Thoracic aorta (tissue), 2 donors: ENCODE measurements around the gene NFXL1. TPM values are rescaled to one million over a fixed set of nuclear protein-coding genes. Genes with fewer than 3 reads are reported as not detected.

Experiments
- ATAC-seq: fragments of 150-250 bp; one replicate; pipeline ENCODE4 v1.8.0; 2017; ENCODE audit warnings: low read depth; ENCODE audit not compliant: insufficient number of reproducible peaks, low FRiP score
- DNase-seq: peaks from one replicate; pipeline ENCODE4 v3.0.0-alpha.2; 2020; ENCODE audit warnings: low spot score
- H3K27ac ChIP-seq, 2 donors: fragments of 200-600 bp; sonication (generic); 1 replicate in 1 of 2; 2 replicates in 1 of 2; pipeline ENCODE4 v1.5.1; 2016; ENCODE audit warnings: mild to moderate bottlenecking in 2 of 2, moderate library complexity in 2 of 2
- H3K27me3 ChIP-seq: fragments of 200-600 bp; sonication (generic); replicated peaks from 2 replicates; pipeline ENCODE4 v1.6.0; 2016; ENCODE audit warnings: mild to moderate bottlenecking; ENCODE audit not compliant: insufficient read depth
- H3K36me3 ChIP-seq: fragments of 200-600 bp; sonication (generic); one replicate; pipeline ENCODE4 v1.5.1; 2016
- H3K4me1 ChIP-seq, 2 donors: fragments of 200-600 bp; sonication (generic); 1 replicate in 1 of 2; 2 replicates in 1 of 2; pipeline versions ENCODE4 v1.5.1 to v1.6.0; 2016; ENCODE audit warnings: low read depth in 2 of 2, mild to moderate bottlenecking in 1 of 2; ENCODE audit not compliant: control insufficient read depth in 1 of 2
- H3K4me3 ChIP-seq: fragments of 200-600 bp; sonication (generic); 2 replicates; pipeline ENCODE4 v1.5.1; 2016; ENCODE audit warnings: mild to moderate bottlenecking
- H3K9me3 ChIP-seq: fragments of 200-600 bp; sonication (generic); 2 replicates; pipeline ENCODE4 v1.5.1; 2016
- CTCF ChIP-seq: fragments of 200-600 bp; sonication (generic); IDR thresholded peaks from one replicate; pipeline ENCODE4 v1.5.1; 2019; ENCODE audit warnings: antibody characterized with exemption
- total RNA-seq, 2 donors: library from RNA; depleted of rRNA; stranded (reverse); fragments of >200 nt; gene quantifications; one replicate each; pipeline versions ENCODE4 v1.1.0 to v1.2.3, GENCODE V29; 2016

NFXL1 gene
- total RNA-seq, 2 donors from 2014 or later: 5.6 to 13.1 TPM

- Histone ChIP-seq H3K4me3 (no peak overlapping the region), H3K27me3 (no peaks in the 10 kb centered on the region), H3K4me1 (no peaks in the 10 kb centered on the region), H3K9me3 (no peaks in the 10 kb centered on the region), H3K27ac (no peak overlapping the region), H3K36me3 (no peaks in the 10 kb centered on the region)
- DNase-seq (no peak), ATAC-seq (no peak)
- TF ChIP-seq CTCF: no peak
These were observed 86.9 kb downstream of the NFXL1 start for GRCh38 chr4:47827343-47828047.

GRCh38 chr4:47824840-47825239, 89.5 kb downstream of the NFXL1 start:
- no peaks in the 10 kb centered on the region for H3K27me3 ChIP-seq
- ATAC-seq (no peak), DNase-seq (no peak)
- H3K27ac ChIP-seq: no peak overlapping the region
- H3K4me3 ChIP-seq: no peak overlapping the region
- TF ChIP-seq CTCF: no peak
- H3K9me3 ChIP-seq: no peaks in the 10 kb centered on the region
- H3K36me3 ChIP-seq: no peaks in the 10 kb centered on the region
- H3K4me1 ChIP-seq: no peaks in the 10 kb centered on the region

GRCh38 chr4:47819178-47819577, 95.2 kb downstream of the NFXL1 start:
- ATAC-seq: no peak
- H3K4me3 ChIP-seq: no peak overlapping the region
- no peak for DNase-seq
- H3K27me3 ChIP-seq: no peaks in the 10 kb centered on the region
- H3K27ac ChIP-seq: no peak overlapping the region
- no peaks in the 10 kb centered on the region for H3K9me3 ChIP-seq
- H3K36me3 ChIP-seq: no peaks in the 10 kb centered on the region
- no peaks in the 10 kb centered on the region for H3K4me1 ChIP-seq
- no peak for TF ChIP-seq CTCF

GRCh38 chr4:47817275-47817674, 97.1 kb downstream of the NFXL1 start:
- H3K9me3 ChIP-seq: no peaks in the 10 kb centered on the region
- H3K27ac ChIP-seq: no peak overlapping the region
- no peaks in the 10 kb centered on the region for H3K27me3 ChIP-seq
- DNase-seq (no peak), ATAC-seq (no peak)
- H3K4me3 ChIP-seq: no peak overlapping the region
- no peaks in the 10 kb centered on the region for H3K36me3 ChIP-seq
- H3K4me1 ChIP-seq: no peaks in the 10 kb centered on the region
- no peak for TF ChIP-seq CTCF

- no peaks in the 10 kb centered on the region for H3K4me1 ChIP-seq
- no peak for ATAC-seq
- H3K27ac ChIP-seq: no peak overlapping the region
- no peaks in the 10 kb centered on the region for H3K9me3 ChIP-seq
- no peak for TF ChIP-seq CTCF
- no peak overlapping the region for H3K4me3 ChIP-seq
- no peak for DNase-seq
- H3K36me3 ChIP-seq: no peaks in the 10 kb centered on the region
- H3K27me3 ChIP-seq: no peaks in the 10 kb centered on the region
These were observed 97.6 kb downstream of the NFXL1 start for GRCh38 chr4:47816748-47817147.
